T-helper 1 cell treated with Interleukin-12 subunit alpha and Interleukin-12 subunit beta and Interleukin-4 antibody, amounts not matched to agents 30 μg/mL and 1 μg/mL, for 36 hours (primary cell): ENCODE results near the gene CHMP4B.

Source experiments
- H3K27ac Mint-ChIP-seq: one replicate; pipeline ENCODE4 v1.8.0; 2021; ENCODE audit warnings: mild to moderate bottlenecking, mixed read lengths
- H3K27me3 Mint-ChIP-seq: one replicate; pipeline ENCODE4 v1.8.0; 2021; ENCODE audit warnings: low read depth, mixed read lengths
- H3K36me3 Mint-ChIP-seq: one replicate; pipeline ENCODE4 v1.8.0; 2021; ENCODE audit warnings: low read depth, mixed read lengths
- H3K4me1 Mint-ChIP-seq: one replicate; pipeline ENCODE4 v1.8.0; 2021; ENCODE audit warnings: low read depth, mixed read lengths
- H3K4me3 Mint-ChIP-seq: one replicate; pipeline ENCODE4 v1.8.0; 2021; ENCODE audit warnings: mild to moderate bottlenecking, moderate library complexity, mixed read lengths
- H3K9me3 Mint-ChIP-seq: one replicate; pipeline ENCODE4 v1.8.0; 2021; ENCODE audit warnings: mixed read lengths

The CHMP4B gene

DNA sequence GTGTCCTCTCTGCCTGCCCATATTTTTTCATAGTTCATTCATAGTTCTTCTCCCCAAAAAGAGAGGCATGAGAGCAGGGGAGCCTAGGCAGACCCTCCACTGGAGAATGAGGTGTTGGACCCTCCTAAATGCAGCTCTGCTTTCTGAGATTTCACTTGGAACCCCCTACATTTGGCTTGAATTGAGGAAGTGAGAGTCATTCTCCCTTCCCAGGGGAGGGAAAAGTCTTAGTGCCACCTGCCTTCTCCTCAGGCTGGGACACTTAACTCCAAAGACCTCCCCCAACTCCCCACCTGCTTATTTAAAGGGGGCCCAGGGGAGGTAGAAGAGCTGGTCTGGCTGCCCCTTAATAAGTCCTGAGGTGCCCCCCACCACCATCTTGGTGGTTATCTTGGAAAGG is 78.2 kb downstream of the CHMP4B start:
- no peaks in the 10 kb centered on the region for H3K4me1 Mint-ChIP-seq
- H3K9me3 Mint-ChIP-seq: no peaks in the 10 kb centered on the region
- no peak overlapping the region for H3K27ac Mint-ChIP-seq
- H3K36me3 Mint-ChIP-seq: no peaks in the 10 kb centered on the region
- peaks cover 29% of the 10 kb centered on the region for H3K27me3 Mint-ChIP-seq
- H3K4me3 Mint-ChIP-seq: no peak overlapping the region

DNA sequence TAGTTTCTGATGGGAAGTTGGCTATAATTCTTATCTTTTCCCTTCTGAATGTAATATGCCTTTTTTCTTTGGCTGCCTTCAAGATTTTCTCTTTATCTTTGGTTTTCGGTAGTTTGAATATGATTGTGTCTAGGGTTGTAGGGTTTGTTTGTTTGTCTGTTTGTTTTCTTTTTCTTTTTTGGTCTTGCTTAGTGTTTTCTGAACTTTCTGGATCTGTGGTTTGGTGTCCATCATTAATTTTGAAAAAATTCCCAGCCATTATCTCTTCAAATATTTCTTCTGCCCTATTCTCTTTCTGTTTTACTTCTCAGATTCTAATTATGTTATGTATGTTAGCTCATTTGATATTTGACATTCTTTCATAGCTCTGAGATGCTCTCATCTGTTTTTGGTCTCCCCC is 79.4 kb downstream of the CHMP4B start:
- Mint-ChIP-seq H3K27me3 (peaks cover 36% of the 10 kb centered on the region), H3K36me3 (no peaks in the 10 kb centered on the region), H3K4me3 (no peak overlapping the region), H3K9me3 (no peaks in the 10 kb centered on the region), H3K4me1 (no peaks in the 10 kb centered on the region), H3K27ac (no peak overlapping the region)

DNA sequence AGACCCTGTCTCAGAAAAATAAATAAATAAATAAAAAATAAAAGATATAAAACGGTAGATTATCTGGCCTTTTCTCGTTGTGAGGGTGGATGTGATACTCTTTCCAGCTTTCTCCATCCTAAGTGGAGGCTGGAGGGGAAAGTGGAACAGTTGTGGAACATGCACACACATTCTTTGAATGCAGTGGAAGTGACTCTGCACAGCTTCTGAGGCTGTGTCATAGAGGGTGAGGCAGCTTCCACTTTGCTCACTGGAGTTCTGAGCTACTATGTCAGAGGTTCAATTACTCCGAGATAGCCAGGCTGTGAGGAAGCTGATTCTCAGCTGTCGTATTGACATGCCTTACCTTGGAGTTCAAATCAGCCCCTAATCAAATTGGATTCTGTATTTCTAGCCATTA is 82.2 kb downstream of the CHMP4B start:
- Mint-ChIP-seq H3K36me3 (no peaks in the 10 kb centered on the region), H3K27me3 (peaks cover 43% of the 10 kb centered on the region), H3K9me3 (no peaks in the 10 kb centered on the region), H3K4me3 (no peak overlapping the region), H3K4me1 (no peaks in the 10 kb centered on the region), H3K27ac (no peak overlapping the region)

DNA sequence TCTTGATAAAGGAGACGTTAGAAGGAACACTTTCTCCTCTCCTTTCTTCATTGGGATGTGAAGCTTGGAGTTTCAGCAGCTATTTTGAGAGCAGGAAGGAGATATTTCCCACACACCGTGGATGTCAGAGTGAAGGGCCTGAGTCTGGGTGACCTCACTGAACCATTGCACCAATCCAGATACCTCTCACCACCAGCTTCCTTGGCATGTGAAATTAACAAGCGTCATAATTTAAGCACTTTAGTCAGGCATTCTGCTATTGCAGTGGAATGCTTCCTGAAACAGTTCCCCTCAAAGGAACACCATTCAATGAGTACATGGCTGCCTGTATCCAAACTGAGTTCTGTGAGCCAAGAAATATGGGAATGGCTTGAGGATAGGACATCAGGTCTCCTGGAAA is 83.7 kb downstream of the CHMP4B start:
- no peak overlapping the region for H3K4me3 Mint-ChIP-seq
- H3K36me3 Mint-ChIP-seq: no peaks in the 10 kb centered on the region

DNA sequence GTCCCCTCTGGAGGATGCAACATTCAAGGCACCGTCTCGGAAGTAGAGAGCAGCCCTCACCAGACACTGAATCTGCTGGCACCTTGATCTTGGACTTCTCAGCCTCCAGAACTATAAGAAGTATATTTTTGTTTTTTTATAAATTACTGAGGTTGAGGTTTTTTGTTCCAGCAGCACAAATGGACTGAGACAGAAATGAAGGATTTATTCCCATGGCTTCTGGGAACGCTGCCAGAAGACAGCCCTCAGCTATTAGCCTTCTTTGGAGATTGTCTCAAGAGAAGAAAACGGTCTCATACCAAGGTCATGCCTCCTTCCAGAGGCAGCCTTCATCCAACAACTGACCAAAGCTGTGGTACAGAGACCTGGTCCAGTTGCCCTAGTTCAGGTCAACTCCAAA is 85.4 kb downstream of the CHMP4B start:
- Mint-ChIP-seq H3K27ac (no peak overlapping the region), H3K9me3 (no peaks in the 10 kb centered on the region), H3K36me3 (no peaks in the 10 kb centered on the region), H3K4me1 (no peaks in the 10 kb centered on the region), H3K4me3 (no peak overlapping the region), H3K27me3 (peaks cover 38% of the 10 kb centered on the region)

More for the DNA sequence above, 83.7 kb downstream of the CHMP4B start:
- H3K9me3 Mint-ChIP-seq: no peaks in the 10 kb centered on the region
- no peaks in the 10 kb centered on the region for H3K4me1 Mint-ChIP-seq
- peaks cover 46% of the 10 kb centered on the region for H3K27me3 Mint-ChIP-seq
- H3K27ac Mint-ChIP-seq: no peak overlapping the region

DNA sequence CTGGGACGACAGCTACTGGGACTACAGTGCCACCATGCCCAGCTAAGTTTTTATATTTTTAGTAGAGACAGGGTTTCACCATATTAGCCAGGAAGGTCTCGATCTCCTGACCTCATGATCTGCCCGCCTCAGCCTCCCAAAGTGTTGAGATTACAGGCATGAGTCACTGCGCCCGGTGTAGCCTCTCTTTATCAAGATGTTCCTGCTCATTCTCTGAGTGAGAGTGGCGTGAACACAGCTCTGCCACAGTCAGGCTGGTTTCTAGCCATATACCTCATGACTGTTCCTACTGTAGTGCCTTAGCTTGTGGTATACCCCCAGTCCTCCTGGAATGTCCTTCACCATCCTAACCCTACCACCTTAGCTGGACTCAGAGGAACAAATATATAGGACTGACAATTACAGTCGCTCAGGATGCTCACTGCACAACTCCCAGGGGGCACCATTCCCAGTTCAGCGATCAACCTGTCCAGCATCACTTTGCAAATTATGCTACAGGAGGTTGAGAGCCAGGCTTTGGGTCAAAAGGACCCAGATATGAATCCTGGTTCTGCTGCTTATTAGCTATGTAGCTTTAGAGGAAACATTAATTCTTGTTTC is 86.3 kb downstream of the CHMP4B start:
- no peaks in the 10 kb centered on the region for H3K36me3 Mint-ChIP-seq
- H3K27ac Mint-ChIP-seq: no peak overlapping the region
- H3K9me3 Mint-ChIP-seq: no peaks in the 10 kb centered on the region
- H3K4me1 Mint-ChIP-seq: no peaks in the 10 kb centered on the region
- no peak overlapping the region for H3K4me3 Mint-ChIP-seq
- peaks cover 40% of the 10 kb centered on the region for H3K27me3 Mint-ChIP-seq

DNA sequence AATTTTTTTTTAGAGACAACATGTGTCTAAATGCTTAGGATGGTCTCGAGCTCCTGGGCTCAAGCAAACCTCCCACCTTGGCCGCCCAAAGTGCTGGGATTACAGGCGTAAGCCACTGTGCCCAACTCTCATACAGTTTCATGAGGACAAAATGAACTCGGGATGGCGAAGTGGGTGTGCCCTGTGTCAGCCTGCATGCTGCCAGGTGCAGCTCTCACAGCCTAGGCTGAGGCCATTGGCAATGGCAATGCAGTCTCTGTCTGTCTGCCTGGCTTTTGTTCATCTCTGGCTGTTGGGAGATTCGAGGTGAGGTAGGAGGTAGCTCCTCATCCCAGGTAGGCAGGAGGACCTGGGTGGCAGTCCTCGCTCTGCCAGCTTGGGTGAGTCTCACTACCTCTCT is 88.0 kb downstream of the CHMP4B start:
- no peaks in the 10 kb centered on the region for H3K36me3 Mint-ChIP-seq
- H3K4me3 Mint-ChIP-seq: no peak overlapping the region
- H3K27ac Mint-ChIP-seq: no peak overlapping the region
- H3K27me3 Mint-ChIP-seq: peaks cover 35% of the 10 kb centered on the region
- H3K9me3 Mint-ChIP-seq: no peaks in the 10 kb centered on the region
- H3K4me1 Mint-ChIP-seq: no peaks in the 10 kb centered on the region

DNA sequence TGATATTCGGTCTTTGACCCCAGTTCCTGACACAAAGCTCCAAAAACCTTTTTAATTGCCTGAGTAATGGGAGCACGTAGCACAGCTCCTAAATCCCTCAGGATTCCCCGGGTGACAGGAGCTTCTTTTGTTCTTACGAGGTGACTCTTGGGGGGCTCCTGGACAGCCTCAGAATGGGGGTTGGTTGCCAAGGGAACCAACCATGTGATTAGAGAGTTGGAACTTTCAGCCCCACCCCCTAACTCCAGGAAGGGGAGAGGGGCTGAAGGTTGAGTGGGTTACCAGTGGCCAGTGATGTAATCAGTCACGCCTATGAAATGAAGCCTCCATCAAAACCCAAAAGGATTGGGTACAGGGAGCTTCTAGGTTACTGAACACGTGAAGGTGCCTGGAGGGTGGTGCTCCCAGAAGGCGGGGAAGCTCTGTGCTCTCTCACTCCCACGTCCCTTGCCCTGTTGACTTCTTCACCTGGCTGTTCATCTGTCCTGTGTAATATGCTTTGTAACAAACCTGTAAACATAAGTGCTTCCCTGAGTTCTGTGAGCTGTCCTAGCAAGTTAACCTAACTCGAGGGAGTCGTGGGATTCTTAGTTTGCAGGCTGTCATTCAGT is 89.5 kb downstream of the CHMP4B start:
- Mint-ChIP-seq H3K4me1 (no peaks in the 10 kb centered on the region), H3K27me3 (peaks cover 26% of the 10 kb centered on the region), H3K27ac (no peak overlapping the region), H3K4me3 (no peak overlapping the region), H3K36me3 (no peaks in the 10 kb centered on the region), H3K9me3 (no peaks in the 10 kb centered on the region)

DNA sequence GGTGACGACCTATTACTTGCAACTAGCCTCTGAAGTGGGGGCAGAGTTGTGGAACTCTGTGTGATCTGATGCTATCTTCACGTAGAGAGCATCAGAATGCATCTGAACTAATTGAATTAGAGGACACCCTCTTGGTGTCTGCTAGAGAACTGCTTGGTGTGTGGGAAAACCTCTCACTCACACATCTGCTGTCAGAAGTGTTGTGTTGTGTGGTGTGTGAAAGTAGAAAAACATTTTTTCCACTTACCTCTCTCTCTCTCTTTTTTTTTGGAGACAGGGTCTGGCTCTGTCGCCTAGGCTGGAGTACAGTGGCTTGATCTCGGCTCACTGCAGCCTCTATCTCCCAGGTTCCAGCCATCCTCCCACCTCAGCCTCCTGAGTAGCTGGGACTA is 90.0 kb downstream of the CHMP4B start:
- Mint-ChIP-seq H3K4me1 (no peaks in the 10 kb centered on the region), H3K9me3 (no peaks in the 10 kb centered on the region), H3K4me3 (no peak overlapping the region), H3K36me3 (no peaks in the 10 kb centered on the region), H3K27ac (no peak overlapping the region), H3K27me3 (peaks cover 21% of the 10 kb centered on the region)

DNA sequence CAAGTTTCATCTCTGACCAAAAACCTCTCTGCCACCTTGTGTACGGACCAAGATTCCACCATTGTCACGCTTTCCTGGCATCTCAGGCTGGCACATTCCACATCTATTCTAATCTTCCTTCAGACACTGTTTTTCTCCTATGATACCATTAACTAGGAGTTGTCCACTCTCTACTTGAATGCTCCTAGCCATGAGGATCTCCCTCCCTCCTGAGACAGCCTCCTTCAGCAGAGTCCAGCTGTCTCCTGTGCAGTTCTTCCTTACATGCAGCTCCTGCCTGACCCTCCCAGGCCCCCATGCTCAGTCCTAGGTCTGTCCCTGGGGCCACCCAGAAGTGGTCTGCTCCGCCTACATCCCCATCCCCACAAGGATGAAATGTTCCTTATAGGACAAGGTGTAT is 90.9 kb downstream of the CHMP4B start:
- Mint-ChIP-seq H3K27me3 (peaks cover 25% of the 10 kb centered on the region), H3K9me3 (no peaks in the 10 kb centered on the region), H3K4me1 (no peaks in the 10 kb centered on the region), H3K4me3 (no peak overlapping the region), H3K27ac (no peak overlapping the region), H3K36me3 (no peaks in the 10 kb centered on the region)
